ENCODE data around the gene CMTM6. TPM values are rescaled to one million over a fixed set of nuclear protein-coding genes. Genes with fewer than 3 reads are reported as not detected.

Gene CMTM6
- total RNA-seq, 1 experiment from 2014 or later, result 43.5 TPM

- H3K4me1 ChIP-seq (ENCODE audit: insufficient read depth, low read length), result peaks cover 4% of the 10 kb centered on the region; the same call in 1 of the 2 replicates
- H2BK20ac ChIP-seq (ENCODE audit: low read depth, low read length, poor library complexity, severe bottlenecking), result no peak overlapping the region
- H3K27me3 ChIP-seq (ENCODE audit: insufficient read depth, low read length), result no peaks in the 10 kb centered on the region
- H4K8ac ChIP-seq (replicated peaks; ENCODE audit: insufficient read length, low read depth, low read length), result no peak overlapping the region
- no peak overlapping the region for H2BK15ac ChIP-seq (ENCODE audit: low read depth, low read length)
- H3K79me1 ChIP-seq (ENCODE audit: insufficient read depth, low read depth, low read length, poor library complexity, severe bottlenecking), result no peaks in the 10 kb centered on the region
- H4K5ac ChIP-seq (ENCODE audit: insufficient read length, low read depth, low read length), result no peak overlapping the region
- no peak overlapping the region for H3K56ac ChIP-seq (ENCODE audit: insufficient read length, low read depth, low read length)
- H3K9ac ChIP-seq (ENCODE audit: extremely low read depth, insufficient read length, low read length), result no peak overlapping the region
- no peak overlapping the region for H3K27ac Mint-ChIP-seq
- no peak overlapping the region for H2BK120ac ChIP-seq (ENCODE audit: low read depth, low read length, poor library complexity, severe bottlenecking)
- no peaks in the 10 kb centered on the region; the same call in 1 of the 2 replicates for H3K27me3 Mint-ChIP-seq (ENCODE audit: low read depth)
- peak overlapping the region; percentile 94 to 99 for H3K4me3 Mint-ChIP-seq
- H3K79me2 ChIP-seq (ENCODE audit: insufficient read depth, low read length), result no peaks in the 10 kb centered on the region; the same call in 1 of the 2 replicates
- no peak overlapping the region for H3K14ac ChIP-seq (ENCODE audit: insufficient read depth, low read length)
- TF ChIP-seq, protein P1, sequence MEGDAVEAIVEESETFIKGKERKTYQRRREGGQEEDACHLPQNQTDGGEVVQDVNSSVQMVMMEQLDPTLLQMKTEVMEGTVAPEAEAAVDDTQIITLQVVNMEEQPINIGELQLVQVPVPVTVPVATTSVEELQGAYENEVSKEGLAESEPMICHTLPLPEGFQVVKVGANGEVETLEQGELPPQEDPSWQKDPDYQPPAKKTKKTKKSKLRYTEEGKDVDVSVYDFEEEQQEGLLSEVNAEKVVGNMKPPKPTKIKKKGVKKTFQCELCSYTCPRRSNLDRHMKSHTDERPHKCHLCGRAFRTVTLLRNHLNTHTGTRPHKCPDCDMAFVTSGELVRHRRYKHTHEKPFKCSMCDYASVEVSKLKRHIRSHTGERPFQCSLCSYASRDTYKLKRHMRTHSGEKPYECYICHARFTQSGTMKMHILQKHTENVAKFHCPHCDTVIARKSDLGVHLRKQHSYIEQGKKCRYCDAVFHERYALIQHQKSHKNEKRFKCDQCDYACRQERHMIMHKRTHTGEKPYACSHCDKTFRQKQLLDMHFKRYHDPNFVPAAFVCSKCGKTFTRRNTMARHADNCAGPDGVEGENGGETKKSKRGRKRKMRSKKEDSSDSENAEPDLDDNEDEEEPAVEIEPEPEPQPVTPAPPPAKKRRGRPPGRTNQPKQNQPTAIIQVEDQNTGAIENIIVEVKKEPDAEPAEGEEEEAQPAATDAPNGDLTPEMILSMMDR (conservative IDR thresholded peaks at IDR 0.05), result no peak
- no peaks in the 10 kb centered on the region for H3K9me3 ChIP-seq (ENCODE audit: control insufficient read depth, low read depth, low read length)
- no CpG with 5 or more reads among the region's 25 CpGs for WGBS (ENCODE audit: extremely low coverage, insufficient read length, low lambda C conversion rate)
- H3K4ac ChIP-seq (ENCODE audit: low read depth, low read length), result no peak overlapping the region
- H3K36me3 Mint-ChIP-seq (ENCODE audit: insufficient read depth in 1 of 3, low read depth in 3 of 3), result peaks cover 3 to 8% (median 5%) of the 10 kb centered on the region in 3 experiments; a peak in 4 of 7 replicates
- no peak for DNase-seq
- peaks cover 20 to 30% of the 10 kb centered on the region in 2 experiments for H3K4me1 Mint-ChIP-seq
- H2BK12ac ChIP-seq (ENCODE audit: insufficient read length, low read depth, low read length), result no peak overlapping the region
- no peak overlapping the region for H2AFZ ChIP-seq (ENCODE audit: low read length)
- H3K18ac ChIP-seq (ENCODE audit: insufficient read length, low read depth, low read length), result no peak overlapping the region
- H2BK5ac ChIP-seq (ENCODE audit: insufficient read length, low read length), result no peak overlapping the region
- H2AK5ac ChIP-seq (ENCODE audit: insufficient read length, low read length), result no peak overlapping the region
- H4K91ac ChIP-seq (ENCODE audit: insufficient read length, low read depth, low read length), result no peak overlapping the region
- H3T11ph ChIP-seq (ENCODE audit: low read length), result no peak overlapping the region
- no peaks in the 10 kb centered on the region; a peak in 1 of 5 replicates for H3K9me3 Mint-ChIP-seq
- H4K20me1 ChIP-seq (ENCODE audit: control insufficient read depth, insufficient read depth, insufficient read length), result peaks cover 2% of the 10 kb centered on the region
- H3K4me2 ChIP-seq (ENCODE audit: insufficient read depth, insufficient read length, low read length), result peak overlapping the region; percentile 84
- no peak overlapping the region for H3K27ac ChIP-seq (ENCODE audit: insufficient read length, low read depth, low read length)
- no peak overlapping the region for H3K23ac ChIP-seq (ENCODE audit: insufficient read length, low read depth, low read length)
- H3K23me2 ChIP-seq (ENCODE audit: insufficient read length, low read depth, low read length, poor library complexity, severe bottlenecking), result no peaks in the 10 kb centered on the region
Measured at GRCh38 chr3:32500880-32501782, 1.5 kb downstream of the CMTM6 start.
